ENCODE data around the gene IL11.

DNA sequence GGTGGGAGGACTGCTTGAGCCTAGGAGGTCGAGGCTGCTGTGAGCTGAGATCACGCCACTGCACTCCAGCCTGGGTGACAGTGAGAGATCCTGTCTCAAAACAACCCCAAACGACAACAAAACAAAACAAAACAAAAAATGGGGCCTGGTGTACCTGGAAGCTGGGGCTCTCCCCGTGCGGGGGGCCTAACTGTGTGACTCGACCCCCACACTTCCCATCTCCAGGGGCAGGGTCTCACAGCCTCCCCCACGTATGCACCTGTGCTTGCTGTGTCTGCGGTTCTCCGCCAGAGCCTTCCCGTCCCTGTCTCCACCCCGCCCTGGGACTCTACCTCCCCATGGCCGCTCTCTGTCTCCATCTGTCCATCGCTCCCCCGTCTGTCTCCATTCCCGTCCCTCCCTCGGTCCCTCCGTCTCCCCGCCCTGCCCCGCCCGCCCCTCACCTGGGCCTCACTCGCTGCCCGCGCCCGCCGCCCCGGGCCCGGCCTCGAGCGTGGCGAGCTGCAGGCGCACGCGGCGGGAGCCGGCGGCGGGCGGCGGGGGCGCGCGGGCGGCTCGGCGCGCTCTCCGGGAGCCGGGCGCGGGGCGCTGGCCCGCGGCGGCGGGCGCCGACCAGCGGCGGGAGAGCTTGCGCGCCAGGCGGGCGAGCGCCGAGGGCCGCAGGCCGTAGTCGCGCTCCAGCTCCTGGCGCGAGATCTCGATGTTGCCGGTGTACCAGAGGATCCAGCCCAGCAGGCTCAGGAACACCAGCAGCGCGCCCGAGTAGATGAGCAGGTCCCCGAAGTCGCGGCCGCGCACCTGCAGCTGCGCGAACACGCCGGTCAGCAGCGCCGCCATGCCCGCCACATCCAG lies 13.2 kb upstream of the IL11 start:
- TF ChIP-seq, protein P1, sequence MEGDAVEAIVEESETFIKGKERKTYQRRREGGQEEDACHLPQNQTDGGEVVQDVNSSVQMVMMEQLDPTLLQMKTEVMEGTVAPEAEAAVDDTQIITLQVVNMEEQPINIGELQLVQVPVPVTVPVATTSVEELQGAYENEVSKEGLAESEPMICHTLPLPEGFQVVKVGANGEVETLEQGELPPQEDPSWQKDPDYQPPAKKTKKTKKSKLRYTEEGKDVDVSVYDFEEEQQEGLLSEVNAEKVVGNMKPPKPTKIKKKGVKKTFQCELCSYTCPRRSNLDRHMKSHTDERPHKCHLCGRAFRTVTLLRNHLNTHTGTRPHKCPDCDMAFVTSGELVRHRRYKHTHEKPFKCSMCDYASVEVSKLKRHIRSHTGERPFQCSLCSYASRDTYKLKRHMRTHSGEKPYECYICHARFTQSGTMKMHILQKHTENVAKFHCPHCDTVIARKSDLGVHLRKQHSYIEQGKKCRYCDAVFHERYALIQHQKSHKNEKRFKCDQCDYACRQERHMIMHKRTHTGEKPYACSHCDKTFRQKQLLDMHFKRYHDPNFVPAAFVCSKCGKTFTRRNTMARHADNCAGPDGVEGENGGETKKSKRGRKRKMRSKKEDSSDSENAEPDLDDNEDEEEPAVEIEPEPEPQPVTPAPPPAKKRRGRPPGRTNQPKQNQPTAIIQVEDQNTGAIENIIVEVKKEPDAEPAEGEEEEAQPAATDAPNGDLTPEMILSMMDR (IDR thresholded peaks at IDR 0.05): peak; percentile 13 to 45 (median 21)
- peak; percentile 55 for TF ChIP-seq POLR2A (IDR thresholded peaks at IDR 0.05)
